VCaP (cell line): ENCODE results near the gene NELFB.

ENCODE experiments used
- H3K27ac ChIP-seq: fragments of 450-650 bp; 2 replicates; pipeline ENCODE4 v1.5.1; 2017
- CTCF ChIP-seq: fragments of 450-650 bp; conservative IDR thresholded peaks from 2 replicates; pipeline ENCODE4 v1.5.1; 2017; ENCODE audit warnings: mild to moderate bottlenecking, moderate library complexity

The NELFB gene

DNA sequence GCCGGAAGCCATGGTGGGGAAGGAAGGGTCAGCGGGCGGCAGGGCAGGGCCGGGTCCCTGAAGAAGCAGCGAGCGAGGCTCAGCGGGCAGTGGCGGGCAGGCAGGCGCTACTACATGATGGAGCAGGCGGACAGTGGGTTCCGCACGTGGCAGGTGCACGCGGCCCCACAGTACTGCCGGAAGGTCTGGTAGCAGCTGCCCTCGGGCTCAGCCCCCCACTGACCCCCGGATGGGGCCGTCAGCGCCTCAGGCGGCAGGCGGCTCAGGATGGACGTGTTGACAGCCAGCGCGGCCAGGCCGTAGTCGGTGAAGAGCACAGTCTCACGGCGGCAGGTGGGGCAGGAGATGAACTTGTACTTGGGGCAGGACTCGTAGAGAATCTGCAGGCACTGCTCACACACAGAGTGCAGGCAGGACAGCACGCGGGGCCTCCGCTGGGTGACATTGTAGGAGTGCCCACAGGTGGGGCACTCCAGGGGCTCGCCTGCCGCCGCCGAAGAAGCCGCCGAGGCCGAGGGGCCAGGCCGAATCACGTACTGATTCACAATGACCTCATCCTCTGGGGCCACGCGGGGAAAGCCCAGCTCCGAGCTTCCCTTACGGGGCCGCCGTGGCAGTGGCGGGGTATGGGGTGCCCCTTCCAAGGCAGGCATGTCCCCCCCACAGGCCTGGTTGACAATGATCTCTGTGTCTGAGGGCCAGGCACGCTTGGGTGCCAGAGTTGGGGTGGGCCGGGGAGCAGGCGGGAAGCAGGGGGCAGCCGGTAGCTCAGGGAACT is 34.6 kb upstream of the NELFB start:
- H3K27ac ChIP-seq = peak overlapping the region; percentile 97
- no peak for TF ChIP-seq CTCF

DNA sequence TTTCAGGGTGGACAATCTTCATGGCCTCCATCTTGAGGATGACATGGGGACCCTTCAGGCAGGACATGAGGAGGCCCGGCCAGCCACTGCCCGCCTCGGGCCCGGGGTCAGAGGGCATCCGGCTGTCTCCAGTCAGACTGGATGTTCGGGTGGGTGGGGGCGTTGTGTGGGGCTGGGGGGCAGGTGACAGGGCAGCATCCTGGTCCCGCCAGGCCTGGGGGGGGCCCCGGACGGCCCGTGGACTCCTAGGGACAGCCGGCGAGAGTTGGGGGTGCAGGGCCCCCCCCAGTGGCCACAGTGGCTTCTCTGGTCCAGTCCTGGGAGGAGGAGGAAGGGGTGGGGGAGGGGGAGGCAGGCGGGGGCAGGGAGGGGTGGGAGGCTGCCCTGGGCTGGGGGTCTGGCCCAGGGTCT is 34.0 kb upstream of the NELFB start:
- peak overlapping the region; percentile 97 for H3K27ac ChIP-seq
- no peak for TF ChIP-seq CTCF

DNA sequence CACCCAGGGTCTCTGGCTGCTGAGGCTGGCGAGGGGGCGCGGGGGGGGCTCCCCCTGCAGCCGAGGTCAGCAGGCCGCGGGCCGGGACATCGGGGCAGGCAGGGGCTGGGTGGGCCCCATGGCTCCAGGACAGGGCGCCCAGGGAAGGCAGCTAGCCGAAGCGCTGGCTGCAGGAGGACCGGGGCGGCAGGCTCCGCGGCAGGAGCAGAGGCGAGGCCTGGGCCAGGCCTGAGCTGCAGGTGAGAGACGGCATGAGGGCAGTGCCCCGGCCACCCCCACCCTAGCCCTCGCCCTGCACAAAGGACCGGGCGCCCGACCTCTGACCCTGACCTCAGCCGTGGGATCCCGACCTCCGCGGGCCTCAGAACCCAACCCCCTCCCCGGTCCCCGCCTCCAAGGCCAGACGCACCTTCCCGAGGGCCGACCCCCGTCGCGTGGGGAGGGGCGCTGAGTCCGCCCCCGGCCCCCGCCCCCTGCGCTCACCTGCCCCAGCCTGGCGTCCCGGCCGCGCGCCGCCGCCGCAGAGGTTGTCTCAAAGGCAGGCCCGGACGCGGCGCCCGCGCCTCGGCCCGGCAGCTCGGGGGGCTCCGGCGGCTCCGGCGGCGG is 33.5 kb upstream of the NELFB start:
- no peak for TF ChIP-seq CTCF
- H3K27ac ChIP-seq = peak overlapping the region; percentile 97

DNA sequence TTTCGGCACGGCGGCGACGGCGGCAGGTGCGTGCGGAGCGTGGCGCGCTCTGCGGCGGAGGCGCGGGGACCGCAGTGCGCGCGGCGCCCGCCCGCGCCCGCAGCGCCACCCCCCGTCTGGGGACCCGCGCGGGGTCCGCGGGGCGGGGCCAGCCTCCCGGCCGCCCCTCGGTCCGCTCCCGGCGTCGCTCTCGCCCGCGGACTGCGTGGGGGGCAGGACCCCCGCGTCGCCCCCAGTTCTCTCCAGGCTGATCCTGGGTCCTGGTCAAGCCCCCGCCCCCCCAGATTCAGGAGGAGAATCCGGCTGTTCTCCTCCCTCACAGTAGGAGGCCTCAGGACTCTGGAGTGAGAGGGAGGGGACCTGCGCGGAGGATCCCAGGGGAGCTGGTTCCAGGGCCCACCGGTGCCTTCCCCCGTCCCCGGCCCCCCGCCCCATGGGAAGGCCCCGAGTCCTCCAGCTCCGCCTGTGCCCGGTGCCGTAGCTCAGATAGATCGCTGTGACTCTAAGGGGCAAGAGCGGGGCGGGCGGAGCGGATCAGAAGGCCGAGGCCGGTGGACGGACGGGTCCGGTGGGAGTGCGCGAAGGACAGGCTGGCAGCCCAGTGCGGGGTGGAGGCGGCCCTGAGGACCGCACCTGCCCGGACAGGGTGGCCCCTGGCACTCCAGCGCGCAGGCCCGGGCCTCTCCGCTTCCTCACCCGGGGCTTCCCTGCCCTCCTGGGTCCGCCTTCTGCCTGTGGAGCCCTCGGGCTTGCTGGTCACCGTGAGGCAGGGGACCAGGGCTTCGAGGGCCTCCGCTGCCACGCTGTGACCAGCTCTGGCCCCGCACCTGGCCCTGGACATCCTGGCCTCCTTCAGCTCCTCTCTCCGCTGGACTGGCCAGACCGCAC is 32.7 kb upstream of the NELFB start, which contains the start of gene RNF208:
RNF208 (minus strand) TSS at position 51 of the 888 bp plus-strand sequence. CDS start 1,028 bp downstream, outside the sequence.
- peak within 1 kb of the TSS; percentile 97 for H3K27ac ChIP-seq
- TF ChIP-seq CTCF = no peak

DNA sequence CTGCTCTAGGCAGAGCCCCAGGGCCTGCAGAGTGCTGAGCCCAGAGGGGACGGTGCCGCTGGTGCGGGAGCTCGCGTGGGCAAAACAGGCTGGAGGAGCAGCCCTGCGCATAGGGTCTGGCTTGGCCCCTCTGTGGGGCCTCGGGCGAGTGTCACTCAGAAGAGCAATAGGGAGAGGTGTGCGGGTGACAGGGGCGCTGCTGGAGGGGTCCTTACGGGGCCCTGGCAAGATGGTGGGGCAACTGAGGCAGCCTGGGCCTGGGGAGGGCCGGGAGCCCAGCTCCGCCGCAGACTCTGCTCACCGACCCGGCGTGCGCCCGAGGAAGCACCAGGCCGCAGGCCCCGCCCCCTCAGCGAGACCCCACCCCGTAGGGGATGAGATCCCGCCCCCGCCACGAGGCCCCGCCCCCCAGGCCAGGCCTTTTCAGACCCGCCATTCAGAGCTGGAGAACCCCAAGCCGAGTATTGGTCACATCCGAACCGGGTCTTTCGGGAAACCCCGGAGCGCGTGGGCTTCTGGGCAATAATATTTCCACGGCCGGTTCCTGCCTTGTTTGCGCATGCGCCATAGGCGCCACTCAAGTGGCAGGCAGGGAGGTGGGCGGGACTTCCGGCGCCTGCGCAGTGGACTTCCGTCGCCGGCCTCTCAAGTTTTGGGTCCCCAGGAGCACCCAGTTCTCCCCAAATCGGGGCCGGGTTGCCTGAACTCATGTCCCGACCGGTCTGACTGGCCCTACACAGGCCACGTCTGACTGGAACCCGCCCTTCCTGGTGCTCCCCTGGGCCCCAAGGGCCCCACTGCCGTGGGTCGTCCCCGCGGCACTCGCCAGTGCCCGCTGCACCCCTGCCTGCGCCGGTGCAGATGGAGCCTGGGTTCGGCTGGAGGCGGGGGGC is 31.8 kb upstream of the NELFB start:
- H3K27ac ChIP-seq = peak overlapping the region; percentile 97
- TF ChIP-seq CTCF = no peak

DNA sequence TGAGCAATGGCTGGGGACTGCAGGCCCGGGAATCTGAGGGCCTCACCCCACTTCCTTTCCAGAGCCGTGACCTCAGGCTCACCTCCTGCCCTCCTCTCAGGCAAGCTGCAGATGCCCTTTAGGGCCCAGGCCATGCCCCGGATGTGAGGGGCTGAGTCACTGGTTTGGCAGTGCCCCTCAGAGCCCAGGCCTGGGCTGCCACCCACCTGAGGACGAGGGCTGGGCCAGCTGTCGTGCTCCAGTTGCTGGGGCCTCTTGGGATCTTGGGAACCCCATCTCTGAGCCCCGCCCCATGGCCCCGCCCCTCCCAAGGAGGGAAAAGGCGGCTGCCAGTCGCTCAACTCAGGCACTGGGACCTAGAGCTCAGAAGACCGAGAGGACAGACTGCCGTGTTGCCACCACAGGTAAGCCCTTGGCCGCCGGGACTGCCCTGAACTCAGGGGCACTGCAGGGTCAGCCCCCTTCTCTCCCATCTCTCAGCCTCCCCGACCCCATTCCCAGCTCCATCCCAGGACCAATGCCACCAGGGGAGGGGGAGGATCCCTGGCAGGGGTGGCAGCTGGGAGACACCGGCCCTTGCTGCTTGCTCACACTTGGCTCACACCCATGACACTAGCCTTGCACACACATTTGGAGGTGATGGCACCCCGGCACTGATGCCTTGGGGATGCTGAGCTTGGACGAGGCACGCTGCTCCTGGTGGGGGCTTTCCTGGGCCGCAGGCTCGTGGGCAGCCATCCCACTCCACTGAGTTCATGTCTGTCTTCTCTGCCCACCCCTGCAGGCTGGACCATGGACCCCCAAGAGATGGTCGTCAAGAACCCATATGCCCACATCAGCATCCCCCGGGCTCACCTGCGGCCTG is 30.1 kb upstream of the NELFB start, which contains the start of gene CYSRT1:
CYSRT1 (plus strand) TSS at position 345 of the 865 bp plus-strand sequence; CDS start at position 793, 448 bp downstream.
- peak within 1 kb of the TSS; percentile 97 for H3K27ac ChIP-seq
- TF ChIP-seq CTCF = no peak
